Ascending aorta (tissue), 2 donors: ENCODE data around the gene ACTN4. TPM values are rescaled to one million over a fixed set of nuclear protein-coding genes. Genes with fewer than 3 reads are reported as not detected.
A peak's percentile ranks its signal among the peaks of the same experiment; 100 is the strongest.

ENCODE experiments used
- DNase-seq, 2 donors: peaks; one replicate each; pipeline ENCODE4 v3.0.0-alpha.2; 2019; ENCODE audit warnings: low spot score in 2 of 2
- H3K27ac ChIP-seq, 2 donors: fragments of 200-600 bp; sonication (generic); one replicate each; pipeline ENCODE4 v1.5.1; 2016 to 2017; ENCODE audit warnings: mild to moderate bottlenecking in 1 of 2
- H3K27me3 ChIP-seq: fragments of 200-600 bp; sonication (generic); one replicate; pipeline ENCODE4 v1.5.1; 2017
- H3K36me3 ChIP-seq, 2 donors: fragments of 200-600 bp; sonication (generic); one replicate each; pipeline ENCODE4 v1.5.1; 2016
- H3K4me1 ChIP-seq, 2 donors: fragments of 200-600 bp; sonication (generic); one replicate each; pipeline ENCODE4 v1.5.1; 2016 to 2017; ENCODE audit warnings: mild to moderate bottlenecking in 1 of 2
- H3K4me3 ChIP-seq, 2 donors: fragments of 200-600 bp; sonication (generic); one replicate each; pipeline ENCODE4 v1.5.1; 2016 to 2017; ENCODE audit warnings: mild to moderate bottlenecking in 1 of 2
- H3K9me3 ChIP-seq, 2 donors: fragments of 200-600 bp; sonication (generic); one replicate each; pipeline ENCODE4 v1.5.1; 2016
- intact Hi-C: fragments of 100-400 bp; cut with DNase I; formaldehyde crosslinking; loops from one replicate; pipeline ENCODE4 v1.15.1; 2023
- total RNA-seq: library from RNA; depleted of rRNA; stranded (reverse); fragments of >200 nt; gene quantifications from one replicate; pipeline ENCODE4 v1.1.0, GENCODE V29; 2016
- TF ChIP-seq, protein P1 (sequence below), 3 experiments: fragments of 200-600 bp in 2 of 3; fragments of 450-650 bp in 1 of 3; sonication (generic) in 2 of 3; IDR thresholded peaks; one replicate each; pipeline ENCODE4 v1.5.1; 2016 to 2019; ENCODE audit warnings: antibody characterized with exemption in 3 of 3, mild to moderate bottlenecking in 1 of 3, moderate library complexity in 1 of 3

The ACTN4 gene
- total RNA-seq, 1 donor from 2014 or later: 1,036 TPM

DNA sequence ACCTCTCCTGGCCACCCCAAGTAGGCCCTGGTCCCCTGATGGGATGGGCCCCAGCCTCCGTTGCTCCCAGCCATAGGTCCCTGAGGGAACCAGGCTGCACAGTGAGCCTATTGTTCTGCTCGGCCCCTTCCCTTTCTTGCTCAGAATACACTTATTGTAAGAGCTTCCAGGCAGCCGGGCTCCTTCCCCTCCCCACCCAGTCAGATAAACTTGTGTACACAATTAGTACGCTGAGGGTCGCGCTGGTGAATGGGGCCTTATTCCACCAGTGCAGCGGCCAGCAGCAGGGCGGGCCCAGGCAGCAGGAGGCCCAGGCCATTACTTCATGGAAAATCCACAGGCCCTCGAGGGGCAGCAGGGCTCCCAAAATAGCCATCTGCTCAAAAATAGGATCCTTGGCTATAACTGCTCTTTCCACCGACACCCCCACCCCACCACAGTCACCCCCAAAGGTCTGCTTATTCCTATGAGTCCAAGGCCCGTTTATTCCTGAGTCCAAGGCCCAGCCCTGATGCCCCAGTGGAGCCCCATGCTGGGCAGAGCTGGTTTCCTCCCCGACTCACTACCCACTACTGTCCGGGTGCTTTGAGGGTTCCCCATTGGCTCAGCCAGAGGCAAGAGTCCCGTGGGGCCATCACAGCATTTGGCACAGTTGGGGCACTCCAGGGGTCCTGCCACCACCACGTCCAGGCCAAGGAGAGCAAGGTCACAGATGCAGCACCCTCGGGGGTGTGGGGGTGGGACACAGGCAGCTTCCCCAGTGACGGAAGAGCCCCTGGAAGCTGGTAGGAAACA, 74.7 kb downstream of the ACTN4 start:
- no peak for DNase-seq
- Histone ChIP-seq H3K4me3 (no peak overlapping the region), H3K4me1 (peaks cover 4 to 34% of the 10 kb centered on the region in 2 donors), H3K27me3 (no peaks in the 10 kb centered on the region), H3K9me3 (no peaks in the 10 kb centered on the region), H3K27ac (peak overlapping the region; percentile 76 to 85), H3K36me3 (peaks cover 94 to 100% of the 10 kb centered on the region in 2 donors)
- TF ChIP-seq, protein P1, sequence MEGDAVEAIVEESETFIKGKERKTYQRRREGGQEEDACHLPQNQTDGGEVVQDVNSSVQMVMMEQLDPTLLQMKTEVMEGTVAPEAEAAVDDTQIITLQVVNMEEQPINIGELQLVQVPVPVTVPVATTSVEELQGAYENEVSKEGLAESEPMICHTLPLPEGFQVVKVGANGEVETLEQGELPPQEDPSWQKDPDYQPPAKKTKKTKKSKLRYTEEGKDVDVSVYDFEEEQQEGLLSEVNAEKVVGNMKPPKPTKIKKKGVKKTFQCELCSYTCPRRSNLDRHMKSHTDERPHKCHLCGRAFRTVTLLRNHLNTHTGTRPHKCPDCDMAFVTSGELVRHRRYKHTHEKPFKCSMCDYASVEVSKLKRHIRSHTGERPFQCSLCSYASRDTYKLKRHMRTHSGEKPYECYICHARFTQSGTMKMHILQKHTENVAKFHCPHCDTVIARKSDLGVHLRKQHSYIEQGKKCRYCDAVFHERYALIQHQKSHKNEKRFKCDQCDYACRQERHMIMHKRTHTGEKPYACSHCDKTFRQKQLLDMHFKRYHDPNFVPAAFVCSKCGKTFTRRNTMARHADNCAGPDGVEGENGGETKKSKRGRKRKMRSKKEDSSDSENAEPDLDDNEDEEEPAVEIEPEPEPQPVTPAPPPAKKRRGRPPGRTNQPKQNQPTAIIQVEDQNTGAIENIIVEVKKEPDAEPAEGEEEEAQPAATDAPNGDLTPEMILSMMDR (IDR thresholded peaks at IDR 0.05): no peak
- intact Hi-C loops: no loop called here

- peaks cover 4 to 37% of the 10 kb centered on the region in 2 donors for H3K4me1 ChIP-seq
- TF ChIP-seq, protein P1 (IDR thresholded peaks at IDR 0.05): no peak
- H3K27ac ChIP-seq: peak overlapping the region; percentile 76 to 85
- DNase-seq: no peak
- no peaks in the 10 kb centered on the region for H3K9me3 ChIP-seq
- no peak overlapping the region for H3K4me3 ChIP-seq
- H3K36me3 ChIP-seq: peaks cover 94 to 100% of the 10 kb centered on the region in 2 donors
- no peaks in the 10 kb centered on the region for H3K27me3 ChIP-seq
- intact Hi-C loops: no loop called here
These were observed 75.6 kb downstream of the ACTN4 start for GRCh38 chr19:38722947-38723605.

DNA sequence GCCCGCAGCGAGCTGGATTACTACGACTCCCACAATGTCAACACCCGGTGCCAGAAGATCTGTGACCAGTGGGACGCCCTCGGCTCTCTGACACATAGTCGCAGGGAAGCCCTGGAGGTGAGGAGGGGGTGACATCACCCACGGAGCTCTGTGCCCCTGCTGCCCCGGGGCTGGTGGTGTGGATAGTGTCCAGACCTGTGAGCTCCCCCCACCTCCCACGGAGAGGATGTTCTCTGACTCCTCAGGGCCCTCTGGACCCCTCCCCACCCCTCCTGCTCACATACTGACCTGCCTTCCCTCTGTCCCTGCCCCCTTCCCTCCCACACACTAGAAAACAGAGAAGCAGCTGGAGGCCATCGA, 76.1 kb downstream of the ACTN4 start:
- Histone ChIP-seq H3K9me3 (no peaks in the 10 kb centered on the region), H3K27me3 (no peaks in the 10 kb centered on the region), H3K27ac (peak overlapping the region; percentile 76 to 85), H3K36me3 (peaks cover 95 to 100% of the 10 kb centered on the region in 2 donors), H3K4me3 (no peak overlapping the region), H3K4me1 (peaks cover 4 to 35% of the 10 kb centered on the region in 2 donors)
- no peak for DNase-seq
- intact Hi-C loops: no loop called here
- TF ChIP-seq, protein P1 (IDR thresholded peaks at IDR 0.05): no peak

- H3K9me3 ChIP-seq: no peaks in the 10 kb centered on the region
- intact Hi-C loops: no loop called here
- no peak for DNase-seq
- peak overlapping the region; percentile 76 to 85 for H3K27ac ChIP-seq
- no peak overlapping the region for H3K4me3 ChIP-seq
- peaks cover 97 to 100% of the 10 kb centered on the region in 2 donors for H3K36me3 ChIP-seq
- no peaks in the 10 kb centered on the region for H3K27me3 ChIP-seq
- H3K4me1 ChIP-seq: peaks cover 4 to 29% of the 10 kb centered on the region in 2 donors
- TF ChIP-seq, protein P1 (IDR thresholded peaks at IDR 0.05): no peak
These were observed 76.8 kb downstream of the ACTN4 start for GRCh38 chr19:38723990-38724854.

- TF ChIP-seq, protein P1 (IDR thresholded peaks at IDR 0.05): no peak
- Histone ChIP-seq H3K27me3 (no peaks in the 10 kb centered on the region), H3K36me3 (peaks cover 98% of the 10 kb centered on the region in 2 donors), H3K4me1 (peaks cover 0 to 15% of the 10 kb centered on the region in 2 donors), H3K27ac (peak overlapping the region in 1 of 2 donors; percentile 8), H3K4me3 (no peak overlapping the region), H3K9me3 (no peaks in the 10 kb centered on the region)
- DNase-seq: no peak
- intact Hi-C loops: no loop called here
These were observed 78.2 kb downstream of the ACTN4 start for GRCh38 chr19:38725469-38726283.
